Measurements from ENCODE around the gene BLOC1S6.

BLOC1S6 gene

GRCh38 chr15:45657254-45657653 is 70.1 kb downstream of the BLOC1S6 start:
- no peak for FAIRE-seq
- DNase-seq (ENCODE audit: insufficient read length, low spot score), result no peak
- TF ChIP-seq CTCF (IDR thresholded peaks at IDR 0.05; ENCODE audit: insufficient read depth, missing control alignments), result no peak

GRCh38 chr15:45657764-45658545 is 70.8 kb downstream of the BLOC1S6 start:
- DNase-seq (ENCODE audit: insufficient read length, low spot score) (no peak), FAIRE-seq (no peak)
- TF ChIP-seq CTCF (IDR thresholded peaks at IDR 0.05; ENCODE audit: insufficient read depth, missing control alignments), result no peak
